OCI-LY7 (cell line): Measurements from ENCODE around the gene TEPSIN. TPM values are rescaled to one million over a fixed set of nuclear protein-coding genes. Genes with fewer than 3 reads are reported as not detected.

Source experiments
- BruUV-seq: library from RNA; stranded (reverse); fragments of 400-500 nt; replicated peaks from 2 replicates; lab custom pipeline; 2021; lab: Mats Ljungman, UMichigan
- CTCF ChIA-PET: fragments of 300-600 bp; sonication (Branson Sonifier 250); formaldehyde crosslinking; loops from one replicate; lab custom pipeline; 2022; ENCODE audit warnings: antibody characterized with exemption; ENCODE audit not compliant: unreplicated experiment; lab: Charles Lee
- POLR2A ChIA-PET: fragments of 300-600 bp; sonication (Branson Sonifier 250); formaldehyde crosslinking; loops from one replicate; lab custom pipeline; 2022; ENCODE audit warnings: antibody characterized with exemption; lab: Charles Lee
- DNase-seq: peaks from one replicate; pipeline ENCODE4 v3.0.0-alpha.2; 2015; ENCODE audit warnings: low spot score
- H2AFZ ChIP-seq: fragments of 200-600 bp; sonication (generic), shearing (Covaris generic); 2 replicates; pipeline ENCODE4 v1.6.1; 2014; ENCODE audit warnings: mild to moderate bottlenecking, antibody characterized with exemption, low read length, moderate library complexity
- H3K27ac ChIP-seq: fragments of 200-600 bp; sonication (generic); 2 replicates; pipeline ENCODE4 v1.5.1; 2014; ENCODE audit warnings: mixed run types, low read depth, mild to moderate bottlenecking, moderate library complexity, low read length, inconsistent platforms; ENCODE audit not compliant: poor library complexity, severe bottlenecking
- H3K36me3 ChIP-seq: fragments of 200-600 bp; sonication (generic); 2 replicates; pipeline ENCODE4 v1.6.1; 2014; ENCODE audit warnings: mild to moderate bottlenecking, antibody characterized with exemption, low read length, moderate library complexity, mixed read lengths; ENCODE audit not compliant: insufficient read depth
- H3K4me1 ChIP-seq: fragments of 200-600 bp; sonication (generic); 2 replicates; pipeline ENCODE4 v1.5.1; 2014; ENCODE audit warnings: mild to moderate bottlenecking, low read length; ENCODE audit not compliant: insufficient read depth, poor library complexity, severe bottlenecking
- H3K4me2 ChIP-seq: fragments of 200-600 bp; sonication (generic); 2 replicates; pipeline ENCODE4 v1.6.1; 2014; ENCODE audit warnings: mild to moderate bottlenecking, low read length
- H3K4me3 ChIP-seq: fragments of 200-600 bp; sonication (generic); 2 replicates; pipeline ENCODE4 v1.5.1; 2014; ENCODE audit warnings: mild to moderate bottlenecking, low read depth, low read length; ENCODE audit not compliant: poor library complexity, severe bottlenecking
- H3K79me2 ChIP-seq: fragments of 200-600 bp; sonication (generic); 2 replicates; pipeline ENCODE4 v1.6.1; 2016; ENCODE audit warnings: low read depth, mild to moderate bottlenecking, low read length, moderate library complexity, mixed read lengths; ENCODE audit not compliant: insufficient read depth
- H3K9me2 ChIP-seq: fragments of 200-600 bp; sonication (generic); 2 replicates; pipeline ENCODE4 v1.6.1; 2016; ENCODE audit warnings: mild to moderate bottlenecking, low read length, mixed read lengths; ENCODE audit not compliant: insufficient read depth
- H3K9me3 ChIP-seq: fragments of 200-600 bp; sonication (generic); 2 replicates; pipeline ENCODE4 v1.6.1; 2014; ENCODE audit warnings: mild to moderate bottlenecking, mixed run types, low read length, mixed read lengths
- H4K20me1 ChIP-seq: fragments of 200-600 bp; sonication (generic); 2 replicates; pipeline ENCODE4 v1.6.1; 2014; ENCODE audit warnings: mild to moderate bottlenecking, antibody characterized with exemption, low read length, moderate library complexity, mixed read lengths; ENCODE audit not compliant: insufficient read depth
- EZH2phosphoT487 ChIP-seq: fragments of 200-600 bp; sonication (generic); IDR thresholded peaks from 2 replicates; pipeline ENCODE4 v1.6.1; 2018; ENCODE audit warnings: low read depth, borderline replicate concordance, mild to moderate bottlenecking, mixed run types, antibody characterized with exemption, low read length, moderate library complexity, mixed read lengths
- intact Hi-C: fragments of 100-400 bp; cut with micrococcal nuclease; formaldehyde crosslinking; loops from one replicate; pipeline ENCODE4 v1.10.0; 2022; ENCODE audit not compliant: unreplicated experiment
- total RNA-seq, 2 experiments: library from RNA; depleted of rRNA in 1 of 2; stranded (reverse); fragments of >200 nt in 1 of 2; shearing (Covaris generic) in 1 of 2; gene quantifications; 2 replicates each; pipeline ENCODE4 v1.2.3, GENCODE V29; 2014 to 2022
- TF ChIP-seq, protein P1 (sequence below): fragments of 200-600 bp; sonication (generic); conservative IDR thresholded peaks from 2 replicates; pipeline ENCODE4 v1.5.1; 2014; ENCODE audit warnings: mild to moderate bottlenecking, antibody characterized with exemption, low read length, moderate library complexity, mixed read lengths

Gene TEPSIN
- total RNA-seq, 2 experiments from 2014 or later, result 46.4 to 75.3 TPM

DNA sequence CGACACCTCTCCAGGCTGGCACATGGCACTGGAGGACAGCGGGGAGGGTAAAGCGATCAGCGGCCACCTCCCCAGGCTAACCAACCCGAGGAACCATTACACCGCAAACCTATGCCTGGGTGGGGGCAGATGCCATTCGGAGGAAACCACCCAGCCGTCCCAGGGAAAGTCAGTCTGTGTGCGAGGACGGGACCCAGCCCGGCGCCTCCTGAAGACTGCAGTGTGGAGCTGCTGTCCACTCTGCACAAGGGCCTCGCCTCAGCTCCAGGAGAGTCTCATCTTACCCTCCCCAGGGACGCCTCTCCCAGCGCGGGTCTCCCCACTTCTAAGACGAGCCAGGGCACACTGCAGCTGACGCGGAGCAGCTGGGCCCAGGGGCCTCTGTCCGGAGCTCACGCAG, 48.3 kb upstream of the TEPSIN start:
- Histone ChIP-seq H3K4me2 (no peak overlapping the region), H3K9me2 (no peaks in the 10 kb centered on the region), H4K20me1 (0 out of 2 replicates have a peak, but pooled peaks cover 3% of the 10 kb centered on the region), H3K36me3 (peaks cover 32% of the 10 kb centered on the region), H3K9me3 (no peaks in the 10 kb centered on the region), H2AFZ (no peak overlapping the region), H3K27ac (no peak overlapping the region), H3K4me1 (peaks cover 4% of the 10 kb centered on the region), H3K79me2 (peaks cover 16% of the 10 kb centered on the region), H3K4me3 (no peak overlapping the region)
- ChIA-PET POLR2A (no interaction called here), CTCF (no interaction called here)
- intact Hi-C loops, result no loop called here
- DNase-seq, result no peak
- TF ChIP-seq, protein P1, sequence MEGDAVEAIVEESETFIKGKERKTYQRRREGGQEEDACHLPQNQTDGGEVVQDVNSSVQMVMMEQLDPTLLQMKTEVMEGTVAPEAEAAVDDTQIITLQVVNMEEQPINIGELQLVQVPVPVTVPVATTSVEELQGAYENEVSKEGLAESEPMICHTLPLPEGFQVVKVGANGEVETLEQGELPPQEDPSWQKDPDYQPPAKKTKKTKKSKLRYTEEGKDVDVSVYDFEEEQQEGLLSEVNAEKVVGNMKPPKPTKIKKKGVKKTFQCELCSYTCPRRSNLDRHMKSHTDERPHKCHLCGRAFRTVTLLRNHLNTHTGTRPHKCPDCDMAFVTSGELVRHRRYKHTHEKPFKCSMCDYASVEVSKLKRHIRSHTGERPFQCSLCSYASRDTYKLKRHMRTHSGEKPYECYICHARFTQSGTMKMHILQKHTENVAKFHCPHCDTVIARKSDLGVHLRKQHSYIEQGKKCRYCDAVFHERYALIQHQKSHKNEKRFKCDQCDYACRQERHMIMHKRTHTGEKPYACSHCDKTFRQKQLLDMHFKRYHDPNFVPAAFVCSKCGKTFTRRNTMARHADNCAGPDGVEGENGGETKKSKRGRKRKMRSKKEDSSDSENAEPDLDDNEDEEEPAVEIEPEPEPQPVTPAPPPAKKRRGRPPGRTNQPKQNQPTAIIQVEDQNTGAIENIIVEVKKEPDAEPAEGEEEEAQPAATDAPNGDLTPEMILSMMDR, result no peak
- no peak for TF ChIP-seq EZH2phosphoT487
- BruUV-seq, result no TSS peak

DNA sequence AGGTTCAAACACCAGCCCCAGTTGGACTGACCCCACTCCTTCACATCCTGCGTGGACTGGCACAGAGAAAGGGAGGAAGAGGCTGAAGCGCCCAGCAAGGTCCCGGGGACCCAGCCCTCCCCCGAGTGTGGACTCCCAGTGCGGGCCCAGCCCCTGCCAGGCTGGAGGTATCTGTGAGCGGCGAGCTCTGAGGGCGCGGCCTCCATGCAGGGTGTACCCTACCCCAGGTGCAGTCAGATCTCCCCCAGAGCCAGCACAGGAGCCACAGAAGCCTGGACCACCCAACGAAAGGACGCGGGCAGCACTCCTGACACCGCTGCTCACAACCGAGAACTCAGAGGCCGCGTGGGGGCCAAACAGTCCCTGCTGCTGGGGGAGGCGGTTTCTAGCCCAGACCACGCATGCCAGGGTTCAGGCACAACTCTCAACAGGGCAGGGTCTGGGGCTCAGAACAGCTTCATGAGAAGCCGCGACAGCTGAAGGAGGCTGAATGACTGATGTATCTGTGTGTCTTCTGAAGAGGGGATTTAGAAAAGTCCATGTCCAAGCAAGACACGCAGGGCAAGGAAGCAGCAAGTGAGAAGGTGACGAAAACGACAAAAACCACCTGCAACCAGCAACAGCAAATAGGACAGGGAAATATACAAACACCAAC, 47.8 kb upstream of the TEPSIN start:
- Histone ChIP-seq H3K4me3 (no peak overlapping the region), H3K9me2 (no peaks in the 10 kb centered on the region), H3K36me3 (peaks cover 37% of the 10 kb centered on the region), H4K20me1 (0 out of 2 replicates have a peak, but pooled peaks cover 3% of the 10 kb centered on the region), H3K79me2 (peaks cover 16% of the 10 kb centered on the region), H2AFZ (no peak overlapping the region), H3K27ac (no peak overlapping the region), H3K4me2 (no peak overlapping the region), H3K4me1 (peaks cover 3% of the 10 kb centered on the region), H3K9me3 (no peaks in the 10 kb centered on the region)
- POLR2A ChIA-PET, result no interaction called here
- CTCF ChIA-PET, result no interaction called here
- BruUV-seq, result no TSS peak
- intact Hi-C loops, result no loop called here
- no peak for TF ChIP-seq EZH2phosphoT487
- TF ChIP-seq, protein P1, result no peak
- DNase-seq, result no peak

DNA sequence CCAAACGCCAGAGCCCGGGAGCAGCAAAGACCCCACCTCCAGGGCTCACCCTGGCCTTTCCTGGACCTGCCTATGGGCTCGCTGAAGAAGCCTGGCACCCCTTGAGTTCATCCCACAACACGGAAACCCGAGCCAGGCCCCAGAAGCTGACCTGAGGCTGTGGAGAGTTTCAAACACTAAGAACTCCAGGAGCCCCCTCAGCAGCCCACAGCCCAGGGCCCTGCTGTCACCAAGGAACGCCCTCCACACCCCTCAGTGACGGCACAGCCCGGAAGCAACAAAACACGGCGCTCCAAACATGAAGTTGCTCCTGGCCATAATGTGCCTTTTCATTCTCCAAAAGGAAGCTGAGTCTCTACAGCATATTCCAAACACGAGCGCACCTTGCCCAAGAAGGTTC, 47.0 kb upstream of the TEPSIN start:
- H3K9me2 ChIP-seq, result no peaks in the 10 kb centered on the region
- H2AFZ ChIP-seq, result no peak overlapping the region
- no TSS peak for BruUV-seq
- no peak overlapping the region for H3K4me3 ChIP-seq
- no peak overlapping the region for H3K27ac ChIP-seq
- no peaks in the 10 kb centered on the region for H3K4me1 ChIP-seq
- TF ChIP-seq EZH2phosphoT487, result no peak
- TF ChIP-seq, protein P1, result no peak
- H4K20me1 ChIP-seq, result no peaks in the 10 kb centered on the region
- H3K36me3 ChIP-seq, result peaks cover 38% of the 10 kb centered on the region
- ChIA-PET CTCF (no interaction called here), POLR2A (no interaction called here)
- no peaks in the 10 kb centered on the region for H3K9me3 ChIP-seq
- no peak for DNase-seq
- no peak overlapping the region for H3K4me2 ChIP-seq
- intact Hi-C loops, result no loop called here
- H3K79me2 ChIP-seq, result peaks cover 8% of the 10 kb centered on the region
